H1 (cell line): Measurements from ENCODE around the gene ZNF611. TPM values are rescaled to one million over a fixed set of nuclear protein-coding genes. Genes with fewer than 3 reads are reported as not detected.

Source experiments
- BRCA1 ChIP-seq: IDR thresholded peaks from 2 replicates; pipeline ENCODE4 v1.6.1; 2012; ENCODE audit warnings: low read depth, low read length, improper control_type of control experiment
- CHD2 ChIP-seq: IDR thresholded peaks from 2 replicates; pipeline ENCODE4 v1.6.1; 2012; ENCODE audit warnings: low read length, improper control_type of control experiment
- KDM1A ChIP-seq: fragments of 200-600, 300-600 bp; sonication (generic); IDR thresholded peaks from 2 replicates; pipeline ENCODE4 v1.7.1; 2016; ENCODE audit warnings: mild to moderate bottlenecking, low read length, borderline replicate concordance
- POLR2A ChIP-seq, 2 experiments: IDR thresholded peaks; 1 replicate in 1 of 2; 2 replicates in 1 of 2; pipeline ENCODE4 v1.6.1; 2011; ENCODE audit warnings: low read depth in 2 of 2, low read length in 2 of 2, mild to moderate bottlenecking in 2 of 2; ENCODE audit errors: control extremely low read depth in 1 of 2
- TCF12 ChIP-seq: IDR thresholded peaks from 2 replicates; pipeline ENCODE4 v1.6.1; 2011; ENCODE audit warnings: low read depth, mild to moderate bottlenecking, low read length
- polyA plus RNA-seq, 7 experiments: library from polyadenylated mRNA; depleted of rRNA in 3 of 7; stranded (reverse) in 5 of 7; unstranded in 2 of 7; fragments of >200 nt in 5 of 7; fragments of 200-250 nt in 2 of 7; gene quantifications; 1 replicate in 5 of 7; 2 replicates in 1 of 7; 4 replicates in 1 of 7; pipeline versions ENCODE4 v1.2.1 to v1.2.3, GENCODE V29; 2011 to 2013; ENCODE audit warnings: missing spikeins in 2 of 7, mixed read lengths in 2 of 7
- total RNA-seq: library from RNA; stranded (reverse); fragmentation: NEBNext Ultra II Directional; extraction: Animal tissue kit (Norgen Biotek cat#: 25700); gene quantifications from 2 replicates; pipeline ENCODE4 v1.2.1, GENCODE V29; 2021

Gene ZNF611
- total and polyA plus RNA-seq, 2 of the 8 experiments (the other 6 are each of a cell fraction or from before 2014, with no cell fraction given) = 1.9 to 19.0 TPM

GRCh38 chr19:52725528-52725961 lies 9.3 kb downstream of the ZNF611 start (continued):
- no peak for TF ChIP-seq CHD2
- TF ChIP-seq KDM1A = no peak
- TF ChIP-seq POLR2A (IDR thresholded peaks at IDR 0.05; ENCODE audit: control extremely low read depth in 1 of 2, low read depth in 2 of 2, low read length in 2 of 2) = no peak
- TF ChIP-seq BRCA1 = no peak
- no peak for TF ChIP-seq TCF12
